Measurements from ENCODE around the gene TTN. TPM values are rescaled to one million over a fixed set of nuclear protein-coding genes. Genes with fewer than 3 reads are reported as not detected.

Gene TTN
- total and polyA plus RNA-seq, 10 of the 15 experiments (the other 5 are each of a cell fraction or from before 2014, with no cell fraction given): 0.15 to 9.0 (median 1.8) TPM

- ATAC-seq: no peak
- Histone ChIP-seq H3K9ac (ENCODE audit: control insufficient read depth, insufficient read depth, low read length) (no peak overlapping the region), H3K4me3 (no peak overlapping the region), H3K9me3 (replicated peaks; ENCODE audit: control insufficient read depth, insufficient read depth, low read length) (no peaks in the 10 kb centered on the region), H3K27ac (ENCODE audit: control insufficient read depth, insufficient read depth) (no peak overlapping the region), H2AFZ (ENCODE audit: control insufficient read depth, low read depth, low read length) (no peak overlapping the region), H3K27me3 (replicated peaks in 1 of 2; ENCODE audit: control insufficient read depth in 2 of 2, insufficient read depth in 2 of 2, low read length in 1 of 2) (no peaks in the 10 kb centered on the region), H3K36me3 (ENCODE audit: control insufficient read depth in 2 of 2, insufficient read depth in 2 of 2, low read length in 1 of 2) (no peaks in the 10 kb centered on the region), H4K20me1 (ENCODE audit: control insufficient read depth, insufficient read depth) (no peaks in the 10 kb centered on the region), H3K79me2 (ENCODE audit: control insufficient read depth, insufficient read depth, low read length) (no peaks in the 10 kb centered on the region), H3K4me2 (ENCODE audit: control insufficient read depth, insufficient read depth) (no peak overlapping the region), H3K4me1 (ENCODE audit: control insufficient read depth, insufficient read depth, low read length) (no peaks in the 10 kb centered on the region)
- DNase-seq (ENCODE audit: low read depth, low spot score): no peak
- BruUV-seq (replicated peaks): no TSS peak
- TF ChIP-seq BRCA1 (IDR thresholded peaks at IDR 0.05; ENCODE audit: low read depth, low read length) (no peak), IRF3 (IDR thresholded peaks at IDR 0.05) (no peak), SRF (IDR thresholded peaks at IDR 0.05; ENCODE audit: low read depth in 2 of 2, low read length in 2 of 2) (no peak), TCF12 (IDR thresholded peaks at IDR 0.05; ENCODE audit: low read depth, low read length) (no peak), RAD51 (IDR thresholded peaks at IDR 0.05) (no peak), HDGF (IDR thresholded peaks at IDR 0.05) (no peak), PRDM15 (CRISPR knock-in tag; IDR thresholded peaks at IDR 0.05) (no peak), HSF1 (IDR thresholded peaks at IDR 0.05; ENCODE audit: low read depth, low read length) (no peak), CBX3 (IDR thresholded peaks at IDR 0.05; ENCODE audit: borderline replicate concordance, low read depth) (no peak), SUPT20H (IDR thresholded peaks at IDR 0.05; ENCODE audit: borderline replicate concordance, control insufficient read depth, low read depth, low read length) (no peak), STAT3 (IDR thresholded peaks at IDR 0.05; ENCODE audit: low read depth, low read length) (no peak), MTA2 (IDR thresholded peaks at IDR 0.05; ENCODE audit: low read depth) (no peak), NR2C2 (IDR thresholded peaks at IDR 0.05; ENCODE audit: borderline replicate concordance, control insufficient read depth, insufficient read length, low read depth) (no peak)
- RAD21 ChIA-PET (ENCODE audit: unreplicated experiment): no interaction called here
- SMC1A ChIA-PET (ENCODE audit: uncharacterized antibody, unreplicated experiment): interaction anchor here (1.0 kb wide), 1 partner anchor 10 kb away, joined by 5 read pairs; no protein-coding TSS in a partner anchor
- intact Hi-C loops (cut with micrococcal nuclease; ENCODE audit: unreplicated experiment) (no loop called here), in situ Hi-C loops (cut with MboI) (no loop called here)
- 64% methylated on average over 3 of the region's 3 CpGs for WGBS (ENCODE audit: insufficient coverage, insufficient replicate concordance, low lambda C conversion rate, missing lambda C conversion rate)
- POLR2A ChIA-PET: no interaction called here
- CTCF ChIA-PET: interaction anchor here (1.8 kb wide), 1 partner anchor 10 kb away, joined by 6 read pairs; no protein-coding TSS in a partner anchor
- FAIRE-seq: no peak
Measured at GRCh38 chr2:178829981-178830380, 22.8 kb upstream of the TTN start.

Data from GM12878 (cell line).